Urothelium cell line (cell line): Measurements from ENCODE around the gene SLC17A2.

Experiments used
- DNase-seq: peaks from one replicate; pipeline ENCODE4 v3.0.0; 2011; ENCODE audit warnings: low spot score, mixed read lengths
- FAIRE-seq: peaks from 2 replicates; lab custom pipeline; 2011; peaks lifted over from hg19 to GRCh38; lab: Jason Lieb, UNC

The SLC17A2 gene

GRCh38 chr6:25922301-25922700 lies 8.2 kb downstream of the SLC17A2 start:
- no peak for DNase-seq
- FAIRE-seq: no peak

GRCh38 chr6:25921525-25922203 lies 8.8 kb downstream of the SLC17A2 start:
- FAIRE-seq (no peak), DNase-seq (no peak)

- DNase-seq: no peak
- no peak for FAIRE-seq
These were observed 10.8 kb downstream of the SLC17A2 start for GRCh38 chr6:25919657-25920056.

GRCh38 chr6:25918083-25918683 lies 12.3 kb downstream of the SLC17A2 start:
- DNase-seq: no peak
- FAIRE-seq: no peak

- no peak for FAIRE-seq
- DNase-seq: no peak
These were observed 13.6 kb downstream of the SLC17A2 start for GRCh38 chr6:25916789-25917490.

- FAIRE-seq (no peak), DNase-seq (no peak)
These were observed 14.2 kb downstream of the SLC17A2 start for GRCh38 chr6:25916330-25916729.

GRCh38 chr6:25913741-25914140 lies 16.8 kb downstream of the SLC17A2 start:
- DNase-seq (no peak), FAIRE-seq (no peak)

- DNase-seq (no peak), FAIRE-seq (no peak)
These were observed 19.1 kb downstream of the SLC17A2 start for GRCh38 chr6:25911351-25911750.

GRCh38 chr6:25907475-25908014 lies 22.9 kb downstream of the SLC17A2 start:
- DNase-seq (no peak), FAIRE-seq (no peak)

GRCh38 chr6:25903467-25904099 lies 26.9 kb downstream of the SLC17A2 start:
- FAIRE-seq: no peak

GRCh38 chr6:25902071-25902470 lies 28.4 kb downstream of the SLC17A2 start:
- FAIRE-seq (no peak), DNase-seq (no peak)

More at GRCh38 chr6:25903467-25904099, 26.9 kb downstream of the SLC17A2 start:
- no peak for DNase-seq

GRCh38 chr6:25900843-25901242 lies 29.6 kb downstream of the SLC17A2 start:
- DNase-seq (no peak), FAIRE-seq (no peak)

- DNase-seq: no peak
- FAIRE-seq: no peak
These were observed 30.7 kb downstream of the SLC17A2 start for GRCh38 chr6:25899580-25900408.

- FAIRE-seq (no peak), DNase-seq (no peak)
These were observed 31.4 kb downstream of the SLC17A2 start for GRCh38 chr6:25899123-25899522.

- DNase-seq (no peak), FAIRE-seq (no peak)
These were observed 32.1 kb downstream of the SLC17A2 start for GRCh38 chr6:25898289-25898977.

GRCh38 chr6:25896252-25896651 lies 34.2 kb downstream of the SLC17A2 start:
- DNase-seq (no peak), FAIRE-seq (no peak)

GRCh38 chr6:25895771-25896170 lies 34.7 kb downstream of the SLC17A2 start:
- DNase-seq (no peak), FAIRE-seq (no peak)

GRCh38 chr6:25893778-25894177 lies 36.7 kb downstream of the SLC17A2 start:
- DNase-seq (no peak), FAIRE-seq (no peak)

- FAIRE-seq: no peak
- DNase-seq: no peak
These were observed 37.6 kb downstream of the SLC17A2 start for GRCh38 chr6:25892877-25893276.
